Dermis blood vessel endothelial cell (primary cell): Measurements from ENCODE around the gene BIVM. TPM values are rescaled to one million over a fixed set of nuclear protein-coding genes. Genes with fewer than 3 reads are reported as not detected.
A peak's percentile ranks its signal among the peaks of the same experiment; 100 is the strongest.
"Not testable (repeated sequence)": the region's sequence is repeated elsewhere in the genome, so short reads cannot be mapped to it uniquely, and the experiment has no call there.

Experiments
- DNase-seq: peaks from one replicate; pipeline ENCODE4 v3.0.0; 2010
- total RNA-seq: library from RNA; depleted of rRNA; stranded (reverse); fragments of >200 nt; gene quantifications from 2 replicates; pipeline ENCODE4 v1.2.3, GENCODE V29; 2014

Gene BIVM, protein sequence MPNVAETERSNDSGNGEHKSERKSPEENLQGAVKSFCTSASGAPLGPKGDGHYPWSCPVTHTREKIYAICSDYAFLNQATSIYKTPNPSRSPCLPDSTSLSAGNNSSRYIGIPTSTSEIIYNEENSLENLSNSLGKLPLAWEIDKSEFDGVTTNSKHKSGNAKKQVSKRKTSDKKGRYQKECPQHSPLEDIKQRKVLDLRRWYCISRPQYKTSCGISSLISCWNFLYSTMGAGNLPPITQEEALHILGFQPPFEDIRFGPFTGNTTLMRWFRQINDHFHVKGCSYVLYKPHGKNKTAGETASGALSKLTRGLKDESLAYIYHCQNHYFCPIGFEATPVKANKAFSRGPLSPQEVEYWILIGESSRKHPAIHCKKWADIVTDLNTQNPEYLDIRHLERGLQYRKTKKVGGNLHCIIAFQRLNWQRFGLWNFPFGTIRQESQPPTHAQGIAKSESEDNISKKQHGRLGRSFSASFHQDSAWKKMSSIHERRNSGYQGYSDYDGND
- total RNA-seq = 21.4 and 24.0 TPM in 2 replicates

- peak; percentile 95 for DNase-seq
Measured at GRCh38 chr13:102798581-102799425, at the start of gene BIVM, which contains the start of gene POGLUT2. BIVM (plus strand) TSS chr13:102799119; CDS start chr13:102807268, 8,149 bp downstream. POGLUT2 (minus strand) TSS chr13:102798976; CDS start chr13:102798670, 306 bp downstream.

GRCh38 chr13:102751886-102752285 lies 47.0 kb upstream of the BIVM start:
- DNase-seq = no peak

GRCh38 chr13:102757006-102757405 lies 41.9 kb upstream of the BIVM start:
- DNase-seq = no peak

- DNase-seq = no peak
Measured at GRCh38 chr13:102758842-102759241, 40.1 kb upstream of the BIVM start.

GRCh38 chr13:102761071-102761470 lies 37.8 kb upstream of the BIVM start:
- DNase-seq = no peak

DNA sequence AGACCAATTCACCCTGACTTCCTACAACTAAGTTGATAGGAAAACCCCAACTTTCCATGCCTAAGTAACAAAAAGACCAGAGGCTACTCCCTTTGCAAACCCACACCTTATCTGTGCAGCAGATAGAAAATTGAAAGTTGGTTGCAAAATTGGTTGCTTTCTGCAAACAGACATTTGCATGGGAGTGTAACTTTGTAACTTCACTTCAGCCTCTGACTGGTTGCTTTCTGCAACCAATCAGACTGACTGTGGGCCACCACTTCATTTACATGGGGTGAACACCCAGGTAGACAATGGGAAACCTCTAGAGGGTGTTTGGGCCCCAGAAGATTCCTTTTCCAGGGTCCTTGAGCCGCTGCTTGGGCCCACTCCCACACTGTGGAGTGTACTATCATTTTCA lies 35.2 kb upstream of the BIVM start:
- no peak for DNase-seq

DNA sequence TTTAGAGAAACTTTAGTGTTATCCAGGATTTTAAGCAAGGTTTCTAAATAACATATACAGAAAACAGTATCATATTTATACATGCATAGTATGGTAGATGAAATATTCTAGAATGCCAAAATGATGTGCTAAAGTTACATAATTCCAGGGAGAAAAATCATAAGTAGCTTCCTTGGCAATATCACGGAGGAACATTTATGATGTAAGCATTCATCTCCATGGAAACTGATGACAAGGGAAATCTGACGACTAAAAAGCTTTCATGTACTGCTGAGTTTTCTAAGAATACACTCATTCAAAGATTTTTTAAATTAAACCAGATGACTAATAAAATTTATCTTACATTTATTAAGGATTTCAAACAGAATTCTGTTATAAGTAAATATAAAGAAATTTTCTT lies 30.0 kb upstream of the BIVM start:
- DNase-seq = no peak

GRCh38 chr13:102769679-102770078 lies 29.2 kb upstream of the BIVM start:
- peak; percentile 10 for DNase-seq

- DNase-seq = peak; percentile 21
Measured at GRCh38 chr13:102770435-102770834, 28.5 kb upstream of the BIVM start.

DNA sequence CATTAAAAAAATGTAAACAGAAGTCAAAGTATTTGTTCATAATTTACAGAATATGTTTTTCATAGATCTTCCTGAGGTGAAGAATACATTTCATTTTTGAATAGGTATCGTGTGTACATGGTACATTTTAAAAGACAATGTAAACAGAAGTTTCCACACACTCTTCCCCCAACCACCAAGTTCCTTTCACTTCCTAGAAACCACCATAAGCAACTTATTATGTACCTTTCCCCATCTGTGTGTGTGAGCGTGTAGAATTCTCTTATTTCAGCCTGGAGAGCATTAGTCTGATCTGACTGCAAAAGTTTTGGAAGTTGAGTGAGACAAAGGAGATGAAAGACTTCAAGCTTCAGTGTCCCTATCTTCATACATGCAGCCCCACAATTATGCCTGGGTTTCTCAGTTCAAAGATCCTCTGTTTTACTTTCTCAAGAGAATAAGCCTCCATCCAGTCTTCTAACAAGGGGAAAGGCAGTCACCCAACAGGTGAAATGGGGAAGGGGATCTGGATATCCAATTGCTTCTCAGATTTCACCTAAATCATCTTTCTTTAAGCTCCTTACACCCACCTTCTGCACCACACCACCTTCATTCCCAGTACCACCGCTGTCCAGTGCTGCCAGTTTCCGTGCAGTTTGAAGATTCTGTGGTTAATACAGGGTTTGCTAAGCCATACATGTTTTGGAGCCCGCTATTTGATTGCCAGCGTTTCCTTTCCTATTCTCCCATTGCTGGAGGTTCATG lies 27.4 kb upstream of the BIVM start:
- DNase-seq = no peak

DNA sequence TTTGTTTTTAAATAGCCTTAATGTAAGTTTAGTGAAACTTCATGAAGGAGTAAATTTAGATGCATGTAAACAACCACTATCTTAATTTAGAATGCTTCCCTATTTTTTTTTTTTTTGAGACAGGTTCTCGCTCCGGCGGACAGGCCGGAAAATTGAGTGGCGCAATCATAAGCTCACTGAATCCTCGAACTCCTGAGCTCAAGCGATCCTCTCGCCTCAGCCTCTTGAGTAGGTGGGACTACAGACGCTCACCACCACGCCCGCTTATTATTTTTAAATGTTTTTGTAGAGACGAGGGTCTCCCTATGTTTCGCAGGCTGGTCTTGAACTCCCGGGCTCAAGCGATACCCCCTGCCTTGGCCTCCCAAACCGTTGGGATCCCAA lies 26.9 kb upstream of the BIVM start:
- DNase-seq = no peak

- peak; percentile 91 for DNase-seq
Measured at GRCh38 chr13:102773441-102774213, 25.3 kb upstream of the BIVM start, which contains the start of gene TEX30. TEX30 (minus strand) TSS chr13:102773786; CDS start chr13:102770026, 3,760 bp downstream.

GRCh38 chr13:102774214-102774568 lies 24.7 kb upstream of the BIVM start:
- DNase-seq = no peak

DNA sequence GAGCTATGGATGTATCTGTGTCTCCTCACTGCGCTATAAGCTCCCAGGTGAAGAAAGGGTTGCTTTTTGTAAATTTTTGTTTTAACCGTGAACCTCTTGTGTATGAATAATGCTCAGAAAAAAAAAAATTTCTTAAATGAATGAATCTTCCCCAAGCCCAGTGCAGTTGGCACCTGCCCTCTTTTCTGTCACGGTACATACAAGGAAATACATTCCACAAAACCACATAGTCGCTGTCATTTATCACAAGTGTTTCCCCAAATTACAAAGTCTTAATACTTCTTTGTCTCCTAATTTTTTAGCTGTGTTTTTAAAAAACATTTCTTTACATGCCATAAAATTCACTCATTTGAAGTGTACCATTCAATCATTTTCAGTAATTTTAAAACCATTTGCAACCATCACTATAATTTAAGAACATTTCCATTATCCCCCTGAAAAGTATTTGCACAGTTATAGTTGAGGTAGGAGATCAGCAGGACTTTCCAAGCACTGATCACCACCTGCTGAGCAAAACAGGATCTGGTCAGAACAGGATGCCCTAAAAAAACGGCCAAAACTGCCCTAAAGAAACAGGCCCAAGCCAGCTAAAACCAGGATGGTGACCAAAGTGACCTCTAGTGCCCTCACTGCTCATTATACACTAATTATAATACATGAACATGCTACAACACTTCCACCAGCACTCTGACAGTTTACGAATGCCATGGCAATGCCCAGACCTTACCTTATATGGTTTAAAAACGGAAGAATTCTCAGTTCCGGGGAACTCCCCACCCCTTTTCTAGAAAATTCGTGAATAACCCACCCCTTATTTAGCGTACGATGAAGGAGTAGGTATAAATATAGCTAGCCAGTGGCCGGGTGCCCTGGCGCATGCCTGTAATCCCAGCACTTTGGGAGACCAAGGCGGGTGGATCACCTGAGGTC lies 24.1 kb upstream of the BIVM start:
- no peak for DNase-seq

DNA sequence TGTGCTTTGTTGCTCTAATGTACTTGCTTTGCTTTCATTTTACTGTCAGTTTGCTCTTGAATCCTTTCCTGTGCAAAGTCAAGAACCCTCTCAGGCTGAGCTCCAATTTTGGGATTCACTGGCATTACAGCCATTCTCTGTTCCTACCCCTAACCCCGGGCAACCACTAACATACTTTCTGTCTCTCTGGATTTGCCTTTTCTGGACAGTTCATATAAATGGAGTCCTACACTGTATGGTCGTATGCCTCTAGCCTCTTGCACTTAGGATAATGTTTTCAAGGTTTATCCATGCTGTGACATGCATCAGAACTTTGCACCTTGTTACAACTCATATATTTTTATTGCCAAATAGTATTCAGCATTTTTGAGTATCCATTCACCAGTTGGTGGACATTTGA lies 22.6 kb upstream of the BIVM start:
- no peak for DNase-seq

DNA sequence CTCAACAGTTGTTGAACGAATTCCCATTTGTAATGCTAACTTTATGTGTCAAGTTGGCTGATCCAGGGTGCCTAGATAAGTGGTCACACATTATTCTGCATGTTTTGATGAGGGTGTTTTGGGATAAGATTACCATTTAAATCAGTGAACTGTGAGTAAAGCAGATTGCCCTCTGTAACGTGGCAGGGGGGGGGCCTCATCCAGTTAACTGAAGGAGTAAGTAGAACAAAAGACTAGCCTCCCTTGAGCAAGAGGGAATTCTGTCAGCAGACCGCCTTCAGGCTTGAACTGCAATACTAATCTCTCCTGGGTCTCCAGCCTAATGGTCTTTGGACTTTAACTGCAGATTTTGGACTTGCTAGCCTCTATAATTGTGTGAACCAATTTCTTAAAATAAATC lies 21.2 kb upstream of the BIVM start:
- DNase-seq = no peak

GRCh38 chr13:102779436-102780159 lies 19.3 kb upstream of the BIVM start:
- no peak for DNase-seq

DNA sequence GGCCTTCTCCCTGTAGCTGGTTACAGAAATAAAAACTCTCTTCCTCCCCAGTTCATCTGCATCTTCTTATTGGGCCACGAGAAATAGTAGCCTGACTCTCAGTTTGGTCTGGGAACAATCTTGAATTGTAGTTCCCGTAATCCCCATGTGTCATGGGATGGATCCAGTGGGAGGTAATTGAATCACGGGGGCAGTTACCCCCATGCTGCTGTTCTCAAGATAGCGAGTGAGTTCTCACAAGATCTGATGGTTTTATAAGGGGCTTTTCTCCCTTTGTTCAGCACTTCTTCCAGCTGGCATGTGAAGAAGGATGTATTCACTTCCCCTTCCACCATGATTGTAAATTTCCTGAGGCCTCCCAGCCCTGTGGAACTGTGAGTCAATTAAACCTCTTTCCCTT lies 18.3 kb upstream of the BIVM start:
- DNase-seq = not testable (repeated sequence)

DNA sequence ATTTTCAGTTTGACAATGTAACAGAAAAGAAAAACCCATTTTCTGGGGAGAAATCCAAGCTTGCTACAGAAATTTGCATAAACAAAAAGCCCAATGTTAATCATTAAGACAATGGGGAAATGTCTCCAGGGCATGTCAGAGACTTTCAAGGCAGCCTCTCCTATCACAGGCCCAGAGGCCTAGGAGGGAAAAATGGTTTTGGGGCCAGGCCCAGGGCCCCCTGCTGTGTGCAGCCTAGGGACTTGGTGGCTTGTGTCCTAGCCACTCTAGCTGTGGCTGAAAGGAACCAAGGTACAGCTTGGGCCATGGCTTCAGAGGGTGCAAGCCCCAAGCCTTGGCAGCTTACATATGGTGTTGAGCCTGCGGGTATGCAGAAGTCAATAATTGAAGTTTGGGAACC lies 17.3 kb upstream of the BIVM start:
- no peak for DNase-seq

DNA sequence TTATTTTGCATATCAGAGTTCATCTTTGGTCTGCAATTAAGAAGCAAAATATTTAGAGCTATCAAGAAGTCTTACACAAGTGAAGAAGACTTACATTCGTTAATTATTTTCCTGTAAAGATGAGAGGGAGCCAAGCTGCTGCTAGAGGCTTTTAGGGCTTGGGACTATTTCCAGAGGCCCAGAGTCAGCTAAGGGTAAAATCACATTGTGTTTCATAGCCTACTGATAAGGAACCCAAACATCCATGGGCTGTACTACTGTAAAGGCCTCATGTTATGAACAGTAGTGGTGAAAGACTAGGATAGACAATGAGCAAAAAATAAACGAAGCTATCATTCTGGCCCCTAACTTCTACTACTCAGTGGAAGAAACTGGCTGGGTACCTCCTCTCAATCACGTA lies 14.4 kb upstream of the BIVM start:
- DNase-seq = no peak
